Stimulated activated CD8-positive, alpha-beta memory T cell treated with anti-CD3 and anti-CD28 coated beads, Interleukin-2, amount 100 ng/mL, for 48 hours (primary cell): ENCODE results near the gene TMEM63C.
"Not testable (repeated sequence)": the region's sequence is repeated elsewhere in the genome, so short reads cannot be mapped to it uniquely, and the experiment has no call there.

ENCODE experiments used
- DNase-seq, 2 donors: peaks; one replicate each; pipeline ENCODE4 v3.0.0-alpha.2; 2020; ENCODE audit warnings: low read depth in 2 of 2

Gene TMEM63C

DNA sequence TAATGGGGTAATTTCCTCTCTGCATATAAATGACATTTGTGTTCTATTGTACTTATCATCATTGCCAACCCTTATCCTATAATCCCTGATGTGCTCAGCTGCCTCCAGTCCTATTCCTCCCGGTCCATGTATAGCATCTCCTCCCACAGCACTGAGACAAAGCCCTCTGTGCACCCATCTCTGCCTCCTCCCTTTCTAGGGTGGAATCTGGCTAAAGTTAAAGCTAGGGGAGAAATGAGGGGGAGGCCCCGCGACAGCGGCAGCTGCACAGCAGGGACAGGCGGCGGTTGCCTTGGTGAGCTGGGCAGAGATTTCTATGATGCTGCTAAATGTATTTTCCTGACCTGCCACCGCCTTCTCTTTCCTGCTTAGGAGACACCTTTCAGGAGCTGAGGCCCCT lies 27.2 kb upstream of the TMEM63C start:
- no peak for DNase-seq

GRCh38 chr14:77155083-77155482 lies 26.5 kb upstream of the TMEM63C start:
- DNase-seq = no peak

- DNase-seq = no peak
Measured at GRCh38 chr14:77157740-77158139, 23.9 kb upstream of the TMEM63C start.

- no peak for DNase-seq
Measured at GRCh38 chr14:77158175-77158881, 23.3 kb upstream of the TMEM63C start.

- DNase-seq = no peak
Measured at GRCh38 chr14:77158882-77159255, 22.7 kb upstream of the TMEM63C start.

DNA sequence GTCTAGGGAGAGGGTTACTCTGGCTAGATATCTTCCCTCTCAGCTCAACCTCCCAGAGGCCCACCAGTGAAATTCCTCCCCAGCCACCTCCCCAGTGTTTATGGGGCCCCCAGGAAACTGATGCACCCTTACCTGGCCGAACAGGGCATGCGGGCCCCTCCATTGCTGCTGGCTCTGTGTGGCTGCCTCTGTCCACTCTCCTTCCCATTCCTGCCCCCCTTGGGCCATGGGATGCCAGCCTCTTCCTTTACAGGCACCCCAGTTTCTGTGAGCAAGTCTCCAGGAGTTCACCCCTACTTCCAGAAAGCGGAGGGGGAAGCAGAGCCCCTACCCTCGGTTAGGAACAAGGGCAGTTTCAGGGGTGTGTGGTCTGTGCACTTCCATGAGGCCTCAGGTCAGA lies 20.6 kb upstream of the TMEM63C start:
- DNase-seq = no peak

- DNase-seq = no peak
Measured at GRCh38 chr14:77170045-77170444, 11.6 kb upstream of the TMEM63C start.

DNA sequence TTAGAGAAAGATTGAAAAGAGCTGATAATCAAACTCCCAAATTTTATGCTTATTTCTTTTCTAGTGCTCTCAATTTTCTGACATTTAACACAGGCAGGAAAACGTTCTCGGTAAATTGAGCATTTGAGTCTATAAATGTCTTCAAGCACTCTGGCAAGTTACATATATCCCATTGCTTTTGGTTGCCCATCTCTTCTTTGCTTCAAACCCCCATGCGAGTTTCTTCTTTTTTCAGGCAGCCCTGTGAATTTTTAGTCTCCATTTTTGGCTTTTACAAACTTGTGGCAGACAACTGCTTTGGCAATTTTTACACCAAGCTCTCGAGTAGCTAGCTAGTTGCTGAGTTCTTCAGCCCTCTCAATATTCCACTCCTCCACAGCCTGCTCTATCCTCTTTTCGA lies 8.7 kb upstream of the TMEM63C start:
- DNase-seq = no peak

GRCh38 chr14:77173911-77174617 lies 7.5 kb upstream of the TMEM63C start:
- not testable (repeated sequence) for DNase-seq

GRCh38 chr14:77175843-77176242 lies 5.8 kb upstream of the TMEM63C start:
- no peak for DNase-seq

GRCh38 chr14:77177702-77178101 lies 3.9 kb upstream of the TMEM63C start:
- no peak for DNase-seq

- DNase-seq = no peak
Measured at GRCh38 chr14:77178656-77179055, 2.9 kb upstream of the TMEM63C start.

DNA sequence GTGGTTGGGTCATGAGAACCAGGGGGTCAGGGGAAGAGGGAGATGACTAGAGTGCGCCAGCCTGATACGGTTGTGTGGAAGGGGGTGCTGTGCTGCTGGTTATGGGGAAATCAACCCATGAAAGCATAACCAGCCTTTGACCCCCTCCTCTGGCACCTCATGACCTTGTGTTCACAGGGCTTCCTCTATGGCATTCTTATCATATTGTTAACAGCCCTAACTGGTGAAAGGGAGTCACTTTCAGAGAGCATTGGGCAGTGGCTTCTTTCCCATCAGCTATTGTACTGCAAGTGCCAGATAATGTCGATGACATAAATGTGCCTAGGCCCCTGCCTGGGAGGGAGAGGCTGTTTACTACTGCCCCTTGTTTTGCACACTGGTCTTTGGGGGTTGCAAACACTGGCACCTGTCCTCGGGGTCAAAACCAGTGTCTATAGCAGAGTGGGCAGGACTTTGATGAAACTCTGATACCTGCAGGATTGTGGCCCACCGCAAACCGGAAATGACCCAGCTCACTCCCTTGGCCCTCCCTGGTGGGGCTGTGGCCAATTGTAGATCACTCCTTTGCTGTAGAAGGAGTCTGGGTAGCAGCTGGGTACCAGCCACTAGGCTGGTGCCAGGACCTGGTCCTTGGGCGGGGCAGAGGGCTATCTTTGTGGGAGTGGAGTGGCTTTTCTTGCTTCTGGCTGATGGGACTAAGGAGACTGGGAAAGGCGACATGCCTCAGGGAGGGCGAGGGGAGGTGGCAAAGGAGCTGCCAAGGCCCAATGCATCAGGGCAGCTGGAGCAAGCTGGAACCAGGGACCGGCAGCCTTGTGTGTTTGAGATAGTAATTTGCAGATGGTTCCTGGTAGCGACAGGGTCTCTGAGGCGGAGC lies 634 bp upstream of the TMEM63C start:
- DNase-seq = no peak

DNA sequence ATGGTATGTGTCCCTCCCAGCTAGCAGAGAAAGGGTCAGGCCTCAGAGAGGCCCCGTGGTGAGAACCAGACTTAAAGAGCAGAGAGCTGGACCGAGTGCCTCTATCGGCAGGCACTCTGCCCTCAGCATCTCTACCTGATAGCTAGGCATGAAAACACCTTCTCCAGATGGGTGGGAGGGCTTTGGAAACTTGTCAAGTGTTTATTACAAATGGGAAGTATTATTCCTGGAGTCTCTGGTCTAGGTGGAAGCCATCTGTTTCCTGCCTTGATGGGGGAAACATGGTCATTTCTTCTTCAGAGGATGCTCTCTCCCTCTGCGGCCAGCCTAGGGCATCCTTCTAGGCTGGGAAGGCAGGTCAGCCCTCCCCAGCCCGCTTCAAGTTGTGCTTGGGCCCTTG lies 2.3 kb downstream of the TMEM63C start:
- DNase-seq = no peak

- no peak for DNase-seq
Measured at GRCh38 chr14:77184396-77185092, 2.9 kb downstream of the TMEM63C start.

- DNase-seq = no peak
Measured at GRCh38 chr14:77185093-77185465, 3.5 kb downstream of the TMEM63C start.

DNA sequence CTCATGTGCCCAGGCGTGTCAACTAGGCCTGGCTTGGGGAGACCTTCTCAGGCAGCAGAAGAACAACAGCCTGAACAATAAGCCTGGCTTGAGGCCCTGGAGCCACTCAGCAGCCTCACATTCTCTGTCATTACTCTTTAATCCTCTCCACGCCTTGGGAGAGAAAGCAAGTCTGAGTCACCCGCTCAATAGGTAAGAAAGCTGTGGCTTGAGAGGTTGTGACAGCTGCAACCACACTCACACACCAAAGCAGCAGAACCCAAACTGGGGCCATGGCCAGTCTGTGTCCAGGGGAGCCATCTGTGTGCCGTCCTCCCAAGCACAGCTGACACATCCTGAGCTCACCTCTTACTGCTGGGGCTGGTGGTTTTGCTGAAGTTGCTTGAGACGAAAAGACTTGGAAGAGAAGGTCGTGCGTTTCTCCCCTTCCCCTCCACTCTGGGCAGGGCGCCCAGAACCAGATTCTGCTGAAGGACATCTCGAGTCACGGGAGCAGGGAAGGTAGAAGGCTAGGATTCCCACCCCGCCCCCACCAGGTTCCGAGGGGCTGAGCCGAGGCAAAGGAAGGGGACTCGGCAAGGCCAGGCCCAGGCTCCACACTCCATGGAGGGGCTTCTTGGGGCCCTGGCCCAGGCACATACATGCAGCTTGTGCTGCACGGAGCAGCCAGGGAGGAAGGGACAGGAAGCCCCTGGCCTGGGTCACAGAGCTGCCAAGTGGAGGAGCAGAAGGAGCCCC lies 5.5 kb downstream of the TMEM63C start:
- DNase-seq = no peak

GRCh38 chr14:77187649-77188012 lies 6.0 kb downstream of the TMEM63C start:
- DNase-seq = no peak

DNA sequence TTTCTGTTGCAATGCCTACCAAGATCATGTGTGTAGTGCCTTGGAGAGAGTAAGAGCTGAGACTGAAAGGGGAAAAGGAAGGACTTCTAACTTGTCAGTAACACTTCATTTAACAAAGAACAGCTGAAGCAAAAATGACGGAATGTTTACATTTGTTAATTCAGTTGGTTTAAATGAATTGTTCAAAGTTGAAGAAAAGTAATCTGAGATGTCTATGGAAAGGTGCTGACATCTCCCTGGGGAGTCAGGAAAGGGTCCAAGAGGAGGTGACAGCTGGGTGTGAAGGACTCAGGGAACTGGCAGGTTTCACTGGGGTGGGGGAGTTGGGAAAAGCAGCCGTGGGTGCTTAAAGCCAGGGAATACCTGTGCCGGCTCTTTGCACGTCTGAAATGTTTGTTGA lies 7.9 kb downstream of the TMEM63C start:
- no peak for DNase-seq

- DNase-seq = no peak
Measured at GRCh38 chr14:77190977-77191376, 9.4 kb downstream of the TMEM63C start.

DNA sequence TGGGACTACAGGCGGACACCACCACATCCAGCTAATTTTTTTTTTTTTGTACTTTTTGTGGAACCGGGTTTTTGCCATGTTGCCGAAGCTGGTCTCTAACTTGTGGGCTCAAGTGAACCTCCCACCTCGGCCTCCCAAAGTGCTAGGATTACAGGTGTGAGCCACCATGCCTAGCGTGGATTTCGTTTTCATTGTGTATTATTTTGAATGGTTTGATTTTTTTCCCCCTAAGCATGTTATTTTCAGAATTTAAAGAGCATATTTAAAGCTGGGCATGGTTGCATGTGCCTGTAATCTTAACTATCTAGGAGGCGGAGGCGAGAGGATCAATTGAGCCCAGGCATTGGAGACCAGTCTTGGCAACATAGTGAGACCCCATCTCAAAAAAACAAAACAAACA lies 13.1 kb downstream of the TMEM63C start:
- no peak for DNase-seq
